Measurements from ENCODE around the gene C6orf47. TPM values are rescaled to one million over a fixed set of nuclear protein-coding genes. Genes with fewer than 3 reads are reported as not detected.
A peak's percentile ranks its signal among the peaks of the same experiment; 100 is the strongest.

Gene C6orf47
- total and polyA plus RNA-seq, 2 of the 8 experiments (the other 6 are each of a cell fraction or from before 2014, with no cell fraction given) = 4.7 to 14.6 TPM

DNA sequence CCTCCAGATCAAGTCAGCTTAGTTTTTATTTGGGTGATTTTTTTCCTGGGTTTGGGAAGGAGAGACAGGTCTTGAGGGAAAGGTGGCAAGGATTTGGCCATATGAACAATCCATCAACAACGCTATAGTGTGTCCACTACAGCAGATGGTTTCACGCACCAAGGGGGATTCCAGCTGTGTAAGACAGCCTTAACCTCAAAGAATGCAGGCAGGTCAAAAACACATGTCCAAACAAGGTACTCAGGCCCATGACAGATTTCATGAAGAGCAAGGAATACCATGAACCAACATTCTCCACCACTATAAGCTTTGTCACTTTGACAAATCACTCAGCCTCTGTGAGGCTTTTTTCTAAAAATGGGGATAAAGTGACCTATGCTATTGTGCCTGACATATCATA is 43.6 kb downstream of the C6orf47 start:
- no peak for FAIRE-seq
- TF ChIP-seq YY1 (IDR thresholded peaks at IDR 0.05; ENCODE audit: low read depth, low read length) = no peak
- TF ChIP-seq BCL11A (IDR thresholded peaks at IDR 0.05; ENCODE audit: low read depth in 2 of 2, low read length in 2 of 2) = no peak
- no peak for TF ChIP-seq ATF3 (IDR thresholded peaks at IDR 0.05; ENCODE audit: insufficient read depth, low read depth, low read length)
- no peak for TF ChIP-seq RAD21 (IDR thresholded peaks at IDR 0.05 in 1 of 2, conservative IDR thresholded peaks at IDR 0.05 in 1 of 2; ENCODE audit: low read depth in 2 of 2, low read length in 2 of 2)
- TF ChIP-seq RNF2 (IDR thresholded peaks at IDR 0.05; ENCODE audit: borderline replicate concordance, low read depth, low read length, missing control alignments, poor library complexity, severe bottlenecking) = no peak
- no peak for TF ChIP-seq POLR2AphosphoS5 (IDR thresholded peaks at IDR 0.05; ENCODE audit: low read depth, low read length)
- no peak for TF ChIP-seq BRCA1 (IDR thresholded peaks at IDR 0.05; ENCODE audit: low read depth, low read length)
- no peak for TF ChIP-seq KDM4A (IDR thresholded peaks at IDR 0.05; ENCODE audit: low read depth, low read length, severe bottlenecking)
- TF ChIP-seq RFX5 (IDR thresholded peaks at IDR 0.05; ENCODE audit: borderline replicate concordance, low read depth, low read length) = no peak
- TF ChIP-seq RBBP5 (IDR thresholded peaks at IDR 0.05; ENCODE audit: borderline replicate concordance, low read depth, low read length) = no peak
- TF ChIP-seq POU5F1 (IDR thresholded peaks at IDR 0.05; ENCODE audit: low read depth, low read length) = no peak

More for the DNA sequence above, 43.6 kb downstream of the C6orf47 start:
- ChIA-PET CTCF (ENCODE audit: partially characterized antibody) (interaction anchor here (1.0 to 4.5 kb wide), 7 partner anchors 11 to 124 kb away, joined by 3 to 45 read pairs (median 7); partner anchors contain the start of genes DDX39B and LTB), POLR2A (ENCODE audit: partially characterized antibody) (interaction anchor here (1.1 to 34.9 kb wide), 6 partner anchors 10 to 123 kb away, joined by 4 to 883 read pairs (median 4); partner anchors contain the start of genes APOM, BAG6, C6orf47 and CSNK2B)
- no peak overlapping the region for H3K56ac ChIP-seq (replicated peaks; ENCODE audit: insufficient read length, low read depth, low read length)
- 0 out of 2 replicates have a peak overlapping the region, but pooled peaks have one; percentile 9 for H2BK20ac ChIP-seq (ENCODE audit: low read length)
- DNase-seq (ENCODE audit: low read depth in 1 of 2, low spot score in 2 of 2) = no peak
- no peaks in the 10 kb centered on the region for H3K27me3 ChIP-seq (replicated peaks in 1 of 4; ENCODE audit: control insufficient read depth in 3 of 4, extremely low read depth in 1 of 4, insufficient read depth in 3 of 4, low read length in 3 of 4)
- H2AFZ ChIP-seq (ENCODE audit: low read length) = no peak overlapping the region
- no peaks in the 10 kb centered on the region for H3K79me1 ChIP-seq (ENCODE audit: low read depth, low read length)
- H3K9ac ChIP-seq (replicated peaks in 1 of 4; ENCODE audit: extremely low read depth in 1 of 4, low read depth in 3 of 4, low read length in 3 of 4) = no peak overlapping the region
- no peak overlapping the region for H2BK120ac ChIP-seq (replicated peaks; ENCODE audit: low read depth, low read length)
- H3K9me3 ChIP-seq (ENCODE audit: insufficient read depth in 2 of 2, low read depth in 1 of 2, low read length in 1 of 2) = no peaks in the 10 kb centered on the region
- no peak overlapping the region for H3K27ac ChIP-seq (ENCODE audit: low read depth, low read length)
- no peak overlapping the region for H3K4me2 ChIP-seq (ENCODE audit: insufficient read depth in 1 of 2, low read depth in 2 of 2, low read length in 2 of 2)
- 93% methylated on average over 2 of the region's 2 CpGs; no CpG with 5 or more reads in 1 of the 2 experiments for WGBS, 2 experiments (ENCODE audit: extremely low coverage in 1 of 2, insufficient coverage in 1 of 2, insufficient read length in 1 of 2, insufficient replicate concordance in 2 of 2, low coverage in 1 of 2, low lambda C conversion rate in 2 of 2, missing lambda C conversion rate in 1 of 2)
- H4K8ac ChIP-seq (ENCODE audit: extremely low read depth, insufficient read depth, low read length) = no peak overlapping the region
- H2AK5ac ChIP-seq (ENCODE audit: low read depth, low read length) = no peak overlapping the region
- H3K23ac ChIP-seq (ENCODE audit: insufficient read length) = no peak overlapping the region
- H3K4me1 ChIP-seq (replicated peaks in 1 of 4; ENCODE audit: control insufficient read depth in 3 of 4, insufficient read depth in 4 of 4, low read length in 3 of 4) = peaks cover 2 to 12% (median 8%) of the 10 kb centered on the region in 4 experiments; a peak in 6 of 7 replicates
- no peak overlapping the region for H3K18ac ChIP-seq (ENCODE audit: extremely low read depth, low read length)
- no peak overlapping the region for H2BK5ac ChIP-seq (ENCODE audit: low read depth, low read length)
- peaks cover 0 to 3% (median 0%) of the 10 kb centered on the region in 4 experiments; a peak in 1 of 8 replicates for H3K36me3 ChIP-seq (ENCODE audit: control insufficient read depth in 2 of 4, insufficient read depth in 4 of 4, low read length in 3 of 4)
- H3K4me3 ChIP-seq (ENCODE audit: extremely low read depth in 1 of 4, insufficient read depth in 2 of 4, low read depth in 3 of 4, low read length in 4 of 4) = no peak overlapping the region
- no peak overlapping the region for H4K91ac ChIP-seq (replicated peaks; ENCODE audit: insufficient read length, low read length)
- no peak overlapping the region for H3K4ac ChIP-seq (replicated peaks; ENCODE audit: insufficient read length, low read depth, low read length)
- no peak overlapping the region for H4K5ac ChIP-seq (ENCODE audit: insufficient read length, low read depth, low read length)
- H4K20me1 ChIP-seq (replicated peaks in 1 of 2; ENCODE audit: control insufficient read depth in 1 of 2, insufficient read depth in 2 of 2, low read length in 2 of 2) = no peaks in the 10 kb centered on the region
- H3K14ac ChIP-seq (ENCODE audit: insufficient read length) = no peak overlapping the region
- no peak overlapping the region for H2BK12ac ChIP-seq (ENCODE audit: low read depth, low read length)
- peaks cover 8% of the 10 kb centered on the region; the same call in 1 of the 2 replicates for H3K23me2 ChIP-seq (ENCODE audit: low read depth, low read length)
- H3K79me2 ChIP-seq (ENCODE audit: control insufficient read depth in 1 of 2, insufficient read depth in 2 of 2, low read length in 2 of 2) = peaks cover 8 to 10% of the 10 kb centered on the region in 2 experiments
- peak overlapping the region; percentile 96; the same call in 1 of the 2 replicates for H2BK15ac ChIP-seq (ENCODE audit: low read length)
